Right cardiac atrium (tissue), 5 donors: ENCODE data around the gene GCNT2. TPM values are rescaled to one million over a fixed set of nuclear protein-coding genes. Genes with fewer than 3 reads are reported as not detected.
"Not testable (repeated sequence)": the region's sequence is repeated elsewhere in the genome, so short reads cannot be mapped to it uniquely, and the experiment has no call there.

Experiments used
- ATAC-seq, 2 donors: fragments of 200-7000 bp; cut with Tn5 transposase; one replicate each; pipeline versions ENCODE4 v1.8.0 to v1.9.1; 2020; ENCODE audit warnings: moderate library complexity in 2 of 2, mild to moderate bottlenecking in 1 of 2
- DNase-seq, 3 donors: peaks; one replicate each; pipeline ENCODE4 v3.0.0-alpha.2; 2020
- H3K27ac ChIP-seq: one replicate; pipeline ENCODE4 v1.5.1; 2013; ENCODE audit warnings: mild to moderate bottlenecking, low read length, control low read depth, moderate library complexity
- H3K27me3 ChIP-seq: one replicate; pipeline ENCODE4 v1.6.1; 2013; ENCODE audit not compliant: control insufficient read depth, insufficient read depth
- H3K4me1 ChIP-seq: one replicate; pipeline ENCODE4 v1.6.1; 2013; ENCODE audit warnings: low read length; ENCODE audit not compliant: control insufficient read depth, insufficient read depth
- H3K4me3 ChIP-seq: one replicate; pipeline ENCODE4 v1.5.1; 2013; ENCODE audit warnings: low read length, control low read depth
- H3K9me3 ChIP-seq: one replicate; pipeline ENCODE4 v1.6.1; 2013; ENCODE audit warnings: low read length; ENCODE audit not compliant: control insufficient read depth
- WGBS: extraction: QIAGEN DNeasy Blood & Tissue Kit; methylation state at CpG from one replicate; pipeline ENCODE4 v1.1.7; 2013; 5-methylcytosine and 5-hydroxymethylcytosine counted together
- intact Hi-C, 4 donors: fragments of 100-400 bp; cut with DNase I; formaldehyde crosslinking; loops; one replicate each; pipeline versions ENCODE4 v1.11.0 to v1.14.0; 2022 to 2023
- polyA plus RNA-seq: library from polyadenylated mRNA; stranded (reverse); fragments of 200-250 nt; gene quantifications from one replicate; pipeline ENCODE4 v1.2.3, GENCODE V29; 2013
- total RNA-seq, 4 donors: library from RNA; stranded (reverse); fragmentation: NEBNext Ultra II Directional; extraction: Animal tissue kit (Norgen Biotek cat#: 25700); gene quantifications; one replicate each; pipeline ENCODE4 v1.2.1, GENCODE V29; 2021
- donor health status: healthy with polysubstance abuse.
- donor health status: DM: no; HTN: yes; CAD: no.
- donor health status: DM: no; HTN: no; CAD: no.
- donor health status: DM: no; HTN: yes; CAD: no; lungs with severe emphysema.
- donor health status: DM: yes; HTN: yes; CAD: no.

GCNT2 gene
- total and polyA plus RNA-seq, 5 donors: 3.4 to 10.4 (median 6.9) TPM

DNA sequence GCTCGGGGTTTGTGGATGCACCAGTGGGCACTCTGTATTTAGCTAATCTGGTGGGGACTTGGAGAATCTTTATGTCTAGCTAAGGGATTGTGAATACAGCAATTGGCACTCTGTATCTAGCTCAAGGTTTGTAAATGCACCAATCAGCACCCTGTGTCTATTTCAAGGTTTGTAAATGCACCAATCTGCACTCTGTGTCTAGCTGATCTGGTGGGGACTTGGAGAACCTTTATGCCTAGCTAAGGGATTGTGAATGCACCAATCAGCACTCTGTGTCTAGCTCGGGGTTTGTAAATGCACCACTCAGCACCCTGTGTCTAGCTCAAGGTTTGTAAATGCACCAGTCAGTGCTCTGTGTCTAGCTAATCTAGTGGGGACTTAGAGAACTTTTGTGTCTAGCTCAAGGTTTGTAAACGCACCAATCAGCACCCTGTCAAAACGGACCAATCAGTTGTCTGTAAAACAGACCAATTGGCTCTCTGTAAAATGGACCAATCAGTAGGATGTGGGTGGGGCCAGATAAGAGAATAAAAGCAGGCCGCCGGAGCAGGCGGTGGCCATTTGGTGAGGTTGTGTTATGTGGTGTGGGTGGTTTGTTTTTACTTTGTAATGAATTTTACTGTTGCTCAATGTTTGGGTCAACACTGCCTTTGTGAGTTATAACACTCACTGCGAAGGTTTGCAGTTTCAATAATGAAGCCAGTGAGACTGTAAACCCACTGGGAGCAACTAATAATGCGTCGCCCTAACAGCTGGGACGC, 139.5 kb downstream of the GCNT2 start:
- intact Hi-C loops, H3K9me3 ChIP-seq, DNase-seq, H3K27me3 ChIP-seq, H3K4me1 ChIP-seq, H3K4me3 ChIP-seq, H3K27ac ChIP-seq, ATAC-seq: not testable (repeated sequence)
- WGBS: 91% methylated on average over 11 of the region's 11 CpGs

DNA sequence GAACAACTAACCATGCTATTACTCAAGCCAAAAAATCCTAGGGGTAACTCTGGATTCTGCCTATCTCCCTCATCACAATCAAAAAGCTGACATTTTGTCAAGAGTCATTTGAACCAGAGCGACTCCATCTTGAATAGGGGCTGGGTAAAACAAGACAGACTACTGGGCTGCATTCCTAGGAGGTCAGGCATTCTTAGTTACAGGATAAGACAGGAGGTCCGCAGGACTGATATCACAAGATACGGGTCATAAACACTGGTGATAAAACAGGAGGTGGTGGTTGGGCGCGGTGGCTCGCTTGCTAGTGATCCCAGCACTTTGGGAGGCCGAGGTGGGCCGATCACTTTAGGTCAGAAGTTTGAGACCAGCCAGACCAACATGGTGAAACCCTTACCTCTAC, 141.1 kb downstream of the GCNT2 start:
- Histone ChIP-seq H3K9me3 (no peaks in the 10 kb centered on the region), H3K4me1 (no peaks in the 10 kb centered on the region), H3K27me3 (no peaks in the 10 kb centered on the region), H3K27ac (no peak overlapping the region), H3K4me3 (no peak overlapping the region)
- ATAC-seq (no peak), DNase-seq (no peak)
- 73% methylated on average over 8 of the region's 8 CpGs for WGBS
- intact Hi-C loops: no loop called here

DNA sequence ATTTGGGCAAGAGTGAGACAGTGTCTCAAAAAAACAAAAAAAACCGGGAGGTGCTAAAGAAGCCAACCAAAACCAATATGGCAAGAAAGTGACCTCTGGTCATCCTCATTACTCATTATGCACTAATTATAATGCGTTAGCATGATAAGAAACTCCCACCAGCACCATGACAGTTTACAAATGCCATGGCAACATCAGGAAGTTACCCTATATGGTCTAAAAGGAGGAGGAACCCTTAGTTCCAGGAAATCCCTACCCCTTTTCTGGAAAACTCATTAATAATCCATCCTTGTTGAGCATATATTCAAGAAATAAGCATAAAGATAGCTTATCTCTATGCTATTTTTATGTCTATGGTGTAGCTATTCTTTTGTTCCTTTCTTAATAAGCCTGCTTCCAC, 141.6 kb downstream of the GCNT2 start:
- WGBS: 77% methylated on average over 2 of the region's 2 CpGs
- Histone ChIP-seq H3K27ac (no peak overlapping the region), H3K27me3 (no peaks in the 10 kb centered on the region), H3K4me1 (no peaks in the 10 kb centered on the region), H3K4me3 (no peak overlapping the region), H3K9me3 (no peaks in the 10 kb centered on the region)
- intact Hi-C loops: no loop called here
- DNase-seq: no peak
- ATAC-seq: no peak

DNA sequence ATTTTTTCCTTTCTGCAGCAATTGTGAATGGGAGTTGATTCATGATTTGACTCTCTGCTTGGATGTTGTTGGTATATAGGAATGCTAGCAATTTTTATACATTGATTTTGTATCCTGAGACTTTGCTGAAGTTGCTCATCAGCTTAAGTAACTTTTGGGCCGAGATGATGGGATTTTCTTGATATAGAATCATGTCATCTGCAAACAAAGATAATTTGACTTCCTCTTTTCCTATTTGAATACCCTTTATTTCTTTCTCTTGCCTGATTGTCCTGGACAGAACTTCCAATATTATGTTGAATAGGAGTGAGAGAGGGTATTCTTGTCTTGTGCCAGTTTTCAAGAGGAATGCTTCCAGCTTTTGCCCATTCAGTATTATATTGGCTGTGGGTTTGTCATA, 144.4 kb downstream of the GCNT2 start:
- ATAC-seq, H3K4me3 ChIP-seq, DNase-seq, intact Hi-C loops, H3K4me1 ChIP-seq, H3K9me3 ChIP-seq, H3K27ac ChIP-seq, H3K27me3 ChIP-seq: not testable (repeated sequence)
- WGBS: 58% methylated on average over 1 of the region's 1 CpG

DNA sequence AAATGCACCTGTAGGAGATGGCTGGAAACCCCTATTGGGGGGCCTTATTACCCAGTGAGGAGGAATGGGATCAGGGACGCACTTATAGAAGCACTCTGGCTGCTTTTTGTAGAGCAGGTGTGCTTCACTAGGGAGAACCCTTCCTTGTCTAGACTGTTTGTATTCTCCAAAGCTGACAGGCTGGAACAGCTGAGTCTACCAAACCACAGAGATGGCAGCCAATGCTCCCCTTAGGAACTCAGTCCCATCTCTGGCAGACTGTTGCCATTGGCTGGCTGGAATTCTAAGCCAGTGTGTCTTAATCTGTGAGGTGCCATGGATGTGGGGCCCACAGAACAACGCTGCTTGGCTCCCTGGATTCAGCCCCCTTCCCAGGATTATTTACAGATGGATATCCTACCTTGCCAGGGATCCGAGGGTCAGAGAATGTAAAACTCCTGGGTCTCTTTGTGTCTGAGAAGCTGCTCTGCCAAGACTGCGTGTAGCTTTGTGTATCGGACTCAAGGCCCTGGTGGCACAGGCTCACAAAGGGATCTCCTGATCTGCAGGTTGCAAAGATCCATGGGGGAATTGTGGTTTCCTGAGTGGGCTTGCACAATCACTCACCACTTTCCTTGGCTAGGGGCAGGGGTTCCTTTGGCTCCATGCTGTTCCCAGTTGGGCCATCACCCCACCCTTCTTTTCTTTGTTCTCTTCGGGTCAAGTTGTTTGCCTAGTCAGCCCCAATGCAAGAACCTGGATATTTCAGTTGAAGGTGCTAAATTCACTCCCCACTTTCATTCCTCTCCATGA, 147.2 kb downstream of the GCNT2 start:
- intact Hi-C loops: no loop called here
- WGBS: 85% methylated on average over 6 of the region's 6 CpGs
- DNase-seq: no peak
- Histone ChIP-seq H3K27me3 (no peaks in the 10 kb centered on the region), H3K4me1 (no peaks in the 10 kb centered on the region), H3K4me3 (no peak overlapping the region), H3K27ac (no peak overlapping the region), H3K9me3 (no peaks in the 10 kb centered on the region)
- no peak for ATAC-seq

DNA sequence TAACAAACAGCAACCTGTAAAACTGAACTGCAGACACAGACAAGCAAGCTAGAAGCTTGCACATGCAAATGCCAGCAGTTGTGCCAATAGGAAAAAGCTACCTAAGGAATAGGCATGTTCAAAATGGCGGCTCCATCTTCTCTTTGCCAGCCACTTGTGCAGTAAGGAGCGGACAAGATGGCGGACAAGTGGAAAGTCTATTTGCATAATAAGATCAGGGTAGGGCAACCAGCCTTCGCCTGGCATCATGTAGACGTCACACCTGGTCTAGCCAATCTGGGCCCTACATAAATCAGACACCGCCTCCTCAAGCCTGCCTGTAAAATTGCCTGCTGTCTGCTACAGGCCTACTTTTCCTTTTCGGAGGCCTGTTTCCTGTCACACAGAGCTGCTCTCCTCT, 155.3 kb downstream of the GCNT2 start:
- intact Hi-C loops: no loop called here
- Histone ChIP-seq H3K4me1 (no peaks in the 10 kb centered on the region), H3K4me3 (no peak overlapping the region), H3K27ac (no peak overlapping the region), H3K27me3 (no peaks in the 10 kb centered on the region), H3K9me3 (no peaks in the 10 kb centered on the region)
- DNase-seq (no peak), ATAC-seq (no peak)
- WGBS: 93% methylated on average over 7 of the region's 7 CpGs

DNA sequence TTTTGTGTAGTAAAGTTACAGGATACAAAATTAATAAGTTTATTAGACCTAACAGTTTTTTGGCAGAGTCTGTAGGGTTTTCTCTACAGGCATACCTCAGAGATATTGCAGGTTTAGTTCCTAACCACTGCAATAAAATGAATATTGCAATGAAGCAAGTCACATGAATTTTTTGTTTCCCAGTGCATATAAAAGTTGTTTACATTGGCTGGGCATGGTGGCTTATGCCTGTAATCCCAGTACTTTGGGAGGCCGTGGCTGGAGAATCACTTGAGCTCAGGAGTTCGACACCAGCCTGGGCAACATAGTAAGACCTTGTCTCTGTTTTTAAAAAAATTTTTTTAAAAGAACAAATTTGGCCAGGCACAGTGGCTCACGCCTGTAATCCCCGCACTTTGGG, 157.3 kb downstream of the GCNT2 start:
- Histone ChIP-seq H3K4me1 (no peaks in the 10 kb centered on the region), H3K27ac (no peak overlapping the region), H3K9me3 (no peaks in the 10 kb centered on the region), H3K4me3 (no peak overlapping the region), H3K27me3 (no peaks in the 10 kb centered on the region)
- intact Hi-C loops: no loop called here
- 84% methylated on average over 4 of the region's 4 CpGs for WGBS
- DNase-seq (no peak), ATAC-seq (no peak)

Other genes starting within 250 kb of the GCNT2 start
- gene TFAP2A, start 106.3 kb upstream of the GCNT2 start, total RNA-seq: 1 to 10 TPM in 2 of 4 donors, under 1 TPM in 2; 0.53 to 1.6 (median 0.92) TPM
- 0.57 TPM for gene TFAP2A, start 106.3 kb upstream of the GCNT2 start, polyA plus RNA-seq
- gene C6orf52, start 173.3 kb downstream of the GCNT2 start, total RNA-seq: under 1 TPM in 2 of 4 donors, not detected in 2; 0.63 to 0.71 TPM
- 0.29 TPM for gene C6orf52, start 173.3 kb downstream of the GCNT2 start, polyA plus RNA-seq
- 10 to 100 TPM in 2 of 4 donors, 1 to 10 TPM in 2; 7.7 to 12.1 (median 10.0) TPM for gene PAK1IP1, start 173.6 kb downstream of the GCNT2 start, total RNA-seq
- 9.2 TPM for gene PAK1IP1, start 173.6 kb downstream of the GCNT2 start, polyA plus RNA-seq
- 100 to 1,000 TPM; 102 to 119 (median 109) TPM for gene TMEM14C, start 201.7 kb downstream of the GCNT2 start, total RNA-seq
- gene TMEM14C, start 201.7 kb downstream of the GCNT2 start, polyA plus RNA-seq: 174 TPM
- 100 to 1,000 TPM in 2 of 4 donors, 10 to 100 TPM in 2; 92.6 to 113 (median 105) TPM for gene TMEM14B, start 226.5 kb downstream of the GCNT2 start, total RNA-seq
- gene TMEM14B, start 226.5 kb downstream of the GCNT2 start, polyA plus RNA-seq: 141 TPM